ENCODE results near the gene OSBP2. TPM values are rescaled to one million over a fixed set of nuclear protein-coding genes. Genes with fewer than 3 reads are reported as not detected.

OSBP2 gene
- total and polyA plus RNA-seq, 10 of the 15 experiments (the other 5 are each of a cell fraction or from before 2014, with no cell fraction given) = 0.11 to 7.7 (median 3.6) TPM

DNA sequence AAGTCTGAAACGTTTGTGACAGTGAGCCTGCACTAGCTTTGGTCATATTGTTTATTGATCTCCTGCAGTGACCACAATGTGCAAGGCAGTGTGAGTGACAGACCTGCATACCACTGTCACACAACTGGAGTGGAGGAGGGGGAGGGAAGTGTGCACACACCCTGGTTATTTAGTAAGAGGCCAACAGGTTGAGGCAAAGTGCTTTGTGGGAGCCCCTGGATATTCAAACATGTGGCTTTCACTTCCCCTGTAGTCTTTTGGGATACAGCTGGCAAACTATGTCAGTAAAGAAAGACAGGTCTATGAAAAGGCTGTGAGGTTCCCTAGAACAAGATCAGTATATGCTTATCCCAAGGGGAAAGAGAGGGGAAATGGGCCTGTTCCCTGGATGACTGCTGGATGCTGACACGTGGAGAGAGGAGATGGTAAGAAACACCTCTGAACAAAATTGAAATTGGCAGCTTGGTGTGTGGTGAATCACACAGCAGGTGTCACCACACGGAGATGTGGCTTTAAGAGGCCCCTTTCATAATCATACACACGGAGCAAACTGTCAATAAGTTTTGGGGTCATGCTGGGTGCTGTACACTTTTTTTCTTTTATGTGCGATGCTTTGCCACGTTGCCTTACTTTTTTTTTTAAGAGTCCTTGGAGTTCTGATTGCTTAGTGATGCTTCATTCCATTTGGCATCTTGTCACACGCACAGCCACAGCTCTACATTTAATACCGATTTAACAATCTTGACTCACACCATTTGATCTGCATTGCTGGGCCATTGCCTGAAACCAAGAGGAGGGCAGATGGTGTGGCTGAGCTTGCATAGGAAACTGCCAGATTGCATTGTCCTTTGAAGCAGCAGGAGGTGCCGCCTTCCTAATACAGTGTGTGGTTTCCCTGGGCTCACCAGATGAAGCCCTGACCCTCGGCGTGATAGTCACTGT is 11.3 kb downstream of the OSBP2 start (continued):
- TF ChIP-seq, protein P1, sequence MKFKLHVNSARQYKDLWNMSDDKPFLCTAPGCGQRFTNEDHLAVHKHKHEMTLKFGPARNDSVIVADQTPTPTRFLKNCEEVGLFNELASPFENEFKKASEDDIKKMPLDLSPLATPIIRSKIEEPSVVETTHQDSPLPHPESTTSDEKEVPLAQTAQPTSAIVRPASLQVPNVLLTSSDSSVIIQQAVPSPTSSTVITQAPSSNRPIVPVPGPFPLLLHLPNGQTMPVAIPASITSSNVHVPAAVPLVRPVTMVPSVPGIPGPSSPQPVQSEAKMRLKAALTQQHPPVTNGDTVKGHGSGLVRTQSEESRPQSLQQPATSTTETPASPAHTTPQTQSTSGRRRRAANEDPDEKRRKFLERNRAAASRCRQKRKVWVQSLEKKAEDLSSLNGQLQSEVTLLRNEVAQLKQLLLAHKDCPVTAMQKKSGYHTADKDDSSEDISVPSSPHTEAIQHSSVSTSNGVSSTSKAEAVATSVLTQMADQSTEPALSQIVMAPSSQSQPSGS (IDR thresholded peaks at IDR 0.05; ENCODE audit: low read length) = no peak
- TF ChIP-seq ZNF384 (IDR thresholded peaks at IDR 0.05; ENCODE audit: borderline replicate concordance, low read depth, low read length) (peak; percentile 84), NR2C2 (IDR thresholded peaks at IDR 0.05; ENCODE audit: borderline replicate concordance, control insufficient read depth, insufficient read length, low read depth) (no peak), TCF3 (IDR thresholded peaks at IDR 0.05; ENCODE audit: borderline replicate concordance, insufficient read depth, low read depth, low read length) (peak; percentile 72; the same call in 1 of the 2 replicates), WRNIP1 (IDR thresholded peaks at IDR 0.05; ENCODE audit: borderline replicate concordance, low read depth, low read length) (0 out of 2 replicates have a peak, but pooled peaks have one; percentile 64), SREBF1 (IDR thresholded peaks at IDR 0.05; ENCODE audit: low read length) (no peak), STAT1 (conservative IDR thresholded peaks at IDR 0.05) (no peak), RCOR1 (conservative IDR thresholded peaks at IDR 0.05; ENCODE audit: low read depth, low read length) (no peak), DPF2 (IDR thresholded peaks at IDR 0.05) (peak; percentile 92), MEF2B (IDR thresholded peaks at IDR 0.05; ENCODE audit: partially characterized antibody, poor library complexity, severe bottlenecking) (peak; percentile 36), IKZF2 (IDR thresholded peaks at IDR 0.05) (peak; percentile 94 to 96), RBBP5 (conservative IDR thresholded peaks at IDR 0.05) (no peak), CHD2 (IDR thresholded peaks at IDR 0.05; ENCODE audit: borderline replicate concordance, low read depth, low read length) (0 out of 2 replicates have a peak, but pooled peaks have one; percentile 69), ZBED1 (IDR thresholded peaks at IDR 0.05; ENCODE audit: borderline replicate concordance) (0 out of 2 replicates have a peak, but pooled peaks have one; percentile 47), EZH2 (IDR thresholded peaks at IDR 0.05; ENCODE audit: borderline replicate concordance, control insufficient read depth, low read depth, low read length) (no peak), BCL11A (IDR thresholded peaks at IDR 0.05; ENCODE audit: low read depth, low read length) (peak; percentile 54; the same call in 1 of the 2 replicates), EED (IDR thresholded peaks at IDR 0.05; ENCODE audit: low read depth) (peak; percentile 91), MXI1 (IDR thresholded peaks at IDR 0.05; ENCODE audit: low read depth, low read length) (no peak), NR2C1 (IDR thresholded peaks at IDR 0.05) (no peak), NFXL1 (IDR thresholded peaks at IDR 0.05; ENCODE audit: borderline replicate concordance) (no peak)
- TF ChIP-seq, protein P2, sequence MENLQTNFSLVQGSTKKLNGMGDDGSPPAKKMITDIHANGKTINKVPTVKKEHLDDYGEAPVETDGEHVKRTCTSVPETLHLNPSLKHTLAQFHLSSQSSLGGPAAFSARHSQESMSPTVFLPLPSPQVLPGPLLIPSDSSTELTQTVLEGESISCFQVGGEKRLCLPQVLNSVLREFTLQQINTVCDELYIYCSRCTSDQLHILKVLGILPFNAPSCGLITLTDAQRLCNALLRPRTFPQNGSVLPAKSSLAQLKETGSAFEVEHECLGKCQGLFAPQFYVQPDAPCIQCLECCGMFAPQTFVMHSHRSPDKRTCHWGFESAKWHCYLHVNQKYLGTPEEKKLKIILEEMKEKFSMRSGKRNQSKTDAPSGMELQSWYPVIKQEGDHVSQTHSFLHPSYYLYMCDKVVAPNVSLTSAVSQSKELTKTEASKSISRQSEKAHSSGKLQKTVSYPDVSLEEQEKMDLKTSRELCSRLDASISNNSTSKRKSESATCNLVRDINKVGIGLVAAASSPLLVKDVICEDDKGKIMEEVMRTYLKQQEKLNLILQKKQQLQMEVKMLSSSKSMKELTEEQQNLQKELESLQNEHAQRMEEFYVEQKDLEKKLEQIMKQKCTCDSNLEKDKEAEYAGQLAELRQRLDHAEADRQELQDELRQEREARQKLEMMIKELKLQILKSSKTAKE (IDR thresholded peaks at IDR 0.05; ENCODE audit: low read depth, poor library complexity, severe bottlenecking) = peak; percentile 29
- TF ChIP-seq, protein P3, sequence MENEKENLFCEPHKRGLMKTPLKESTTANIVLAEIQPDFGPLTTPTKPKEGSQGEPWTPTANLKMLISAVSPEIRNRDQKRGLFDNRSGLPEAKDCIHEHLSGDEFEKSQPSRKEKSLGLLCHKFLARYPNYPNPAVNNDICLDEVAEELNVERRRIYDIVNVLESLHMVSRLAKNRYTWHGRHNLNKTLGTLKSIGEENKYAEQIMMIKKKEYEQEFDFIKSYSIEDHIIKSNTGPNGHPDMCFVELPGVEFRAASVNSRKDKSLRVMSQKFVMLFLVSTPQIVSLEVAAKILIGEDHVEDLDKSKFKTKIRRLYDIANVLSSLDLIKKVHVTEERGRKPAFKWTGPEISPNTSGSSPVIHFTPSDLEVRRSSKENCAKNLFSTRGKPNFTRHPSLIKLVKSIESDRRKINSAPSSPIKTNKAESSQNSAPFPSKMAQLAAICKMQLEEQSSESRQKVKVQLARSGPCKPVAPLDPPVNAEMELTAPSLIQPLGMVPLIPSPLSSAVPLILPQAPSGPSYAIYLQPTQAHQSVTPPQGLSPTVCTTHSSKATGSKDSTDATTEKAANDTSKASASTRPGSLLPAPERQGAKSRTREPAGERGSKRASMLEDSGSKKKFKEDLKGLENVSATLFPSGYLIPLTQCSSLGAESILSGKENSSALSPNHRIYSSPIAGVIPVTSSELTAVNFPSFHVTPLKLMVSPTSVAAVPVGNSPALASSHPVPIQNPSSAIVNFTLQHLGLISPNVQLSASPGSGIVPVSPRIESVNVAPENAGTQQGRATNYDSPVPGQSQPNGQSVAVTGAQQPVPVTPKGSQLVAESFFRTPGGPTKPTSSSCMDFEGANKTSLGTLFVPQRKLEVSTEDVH (IDR thresholded peaks at IDR 0.05; ENCODE audit: low read depth, partially characterized antibody) = no peak
